Mesendoderm (in vitro differentiated cells): ENCODE measurements around the gene CCKAR.

Experiments used
- DNase-seq: peaks from one replicate; pipeline ENCODE4 v3.0.0; 2013
- H2AK5ac ChIP-seq: 2 replicates; pipeline ENCODE4 v1.6.1; 2013; ENCODE audit warnings: low read length, inconsistent platforms
- H2BK120ac ChIP-seq: 2 replicates; pipeline ENCODE4 v1.6.1; 2013; ENCODE audit warnings: low read depth, mild to moderate bottlenecking, low read length, moderate library complexity, mixed read lengths
- H2BK15ac ChIP-seq: replicated peaks from 2 replicates; pipeline ENCODE4 v1.6.1; 2013; ENCODE audit warnings: low read depth, mild to moderate bottlenecking, moderate library complexity
- H2BK5ac ChIP-seq: 2 replicates; pipeline ENCODE4 v1.6.1; 2013; ENCODE audit warnings: low read length, inconsistent platforms
- H3K18ac ChIP-seq: 2 replicates; pipeline ENCODE4 v1.6.1; 2013; ENCODE audit warnings: mild to moderate bottlenecking, low read length, mixed read lengths
- H3K23ac ChIP-seq: one replicate; pipeline ENCODE4 v1.6.1; 2013; ENCODE audit warnings: low read length
- H3K27ac ChIP-seq: 2 replicates; pipeline ENCODE4 v1.5.1; 2013; ENCODE audit warnings: low read depth, mild to moderate bottlenecking, inconsistent platforms, low read length, moderate library complexity
- H3K27me3 ChIP-seq: 2 replicates; pipeline ENCODE4 v1.6.1; 2013; ENCODE audit warnings: low read length, control low read depth, mild to moderate bottlenecking, inconsistent platforms; ENCODE audit not compliant: insufficient read depth, poor library complexity
- H3K36me3 ChIP-seq: 2 replicates; pipeline ENCODE4 v1.6.1; 2013; ENCODE audit warnings: low read length, inconsistent platforms; ENCODE audit not compliant: control insufficient read depth, insufficient read depth
- H3K4ac ChIP-seq: one replicate; pipeline ENCODE4 v1.6.1; 2013; ENCODE audit warnings: low read depth, mild to moderate bottlenecking, low read length, moderate library complexity
- H3K4me1 ChIP-seq: 2 replicates; pipeline ENCODE4 v1.6.1; 2013; ENCODE audit warnings: low read depth, low read length, inconsistent platforms; ENCODE audit not compliant: control insufficient read depth
- H3K4me2 ChIP-seq: 2 replicates; pipeline ENCODE4 v1.6.1; 2013; ENCODE audit warnings: low read length
- H3K4me3 ChIP-seq: 2 replicates; pipeline ENCODE4 v1.5.1; 2013; ENCODE audit warnings: mild to moderate bottlenecking, low read length
- H3K56ac ChIP-seq: one replicate; pipeline ENCODE4 v1.6.1; 2013; ENCODE audit warnings: low read length
- H3K79me1 ChIP-seq: 2 replicates; pipeline ENCODE4 v1.6.1; 2013; ENCODE audit warnings: low read length, inconsistent platforms
- H3K79me2 ChIP-seq: 2 replicates; pipeline ENCODE4 v1.6.1; 2013; ENCODE audit warnings: mild to moderate bottlenecking, low read length; ENCODE audit not compliant: control insufficient read depth, insufficient read depth
- H3K9ac ChIP-seq: 2 replicates; pipeline ENCODE4 v1.6.1; 2013; ENCODE audit warnings: low read length, inconsistent platforms
- H4K5ac ChIP-seq: one replicate; pipeline ENCODE4 v1.6.1; 2013; ENCODE audit warnings: low read length
- H4K8ac ChIP-seq: one replicate; pipeline ENCODE4 v1.6.1; 2013; ENCODE audit warnings: low read depth, mild to moderate bottlenecking, control low read depth, low read length, moderate library complexity
- whole genome bisulfite sequencing: extraction: QIAGEN DNeasy Blood & Tissue Kit; methylation state at CpG from one replicate; pipeline ENCODE4 v1.1.7; 2013; ENCODE audit warnings: low lambda C conversion rate, missing lambda C conversion rate; ENCODE audit not compliant: insufficient coverage; ENCODE audit errors: extremely low coverage; 5-methylcytosine and 5-hydroxymethylcytosine counted together

CCKAR gene

DNA sequence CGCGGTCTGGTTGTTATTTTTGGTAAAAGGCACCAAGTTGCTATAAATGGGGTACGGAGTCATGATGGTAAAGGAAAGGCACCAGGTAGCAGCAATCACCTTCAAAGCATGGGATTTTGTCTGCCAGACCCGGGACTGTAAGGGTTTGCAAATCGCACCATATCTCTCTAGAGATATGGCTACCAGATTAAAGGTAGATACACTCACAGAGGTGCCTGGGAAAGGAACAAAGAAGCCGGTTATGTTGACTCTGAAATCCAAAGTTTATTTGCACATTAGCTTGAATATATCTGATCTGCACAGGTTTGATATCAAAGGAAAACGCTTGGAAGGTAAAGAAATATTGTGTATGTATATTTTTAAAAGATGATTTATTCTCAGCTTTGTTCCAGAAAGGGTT lies 4.6 kb downstream of the CCKAR start:
- Histone ChIP-seq H4K5ac (no peak overlapping the region), H2BK15ac (no peak overlapping the region), H2AK5ac (no peak overlapping the region), H3K79me1 (no peaks in the 10 kb centered on the region), H3K56ac (no peak overlapping the region), H3K27ac (no peak overlapping the region), H3K4me2 (no peak overlapping the region), H3K79me2 (no peaks in the 10 kb centered on the region), H3K9ac (no peak overlapping the region), H2BK5ac (no peak overlapping the region), H4K8ac (no peak overlapping the region), H3K4me3 (no peak overlapping the region), H3K23ac (no peak overlapping the region), H3K4ac (no peak overlapping the region), H3K18ac (no peak overlapping the region), H3K27me3 (no peaks in the 10 kb centered on the region), H3K36me3 (no peaks in the 10 kb centered on the region), H2BK120ac (no peak overlapping the region), H3K4me1 (no peaks in the 10 kb centered on the region)
- WGBS = no CpG with 5 or more reads among the region's 7 CpGs
- peak; percentile 55 for DNase-seq

DNA sequence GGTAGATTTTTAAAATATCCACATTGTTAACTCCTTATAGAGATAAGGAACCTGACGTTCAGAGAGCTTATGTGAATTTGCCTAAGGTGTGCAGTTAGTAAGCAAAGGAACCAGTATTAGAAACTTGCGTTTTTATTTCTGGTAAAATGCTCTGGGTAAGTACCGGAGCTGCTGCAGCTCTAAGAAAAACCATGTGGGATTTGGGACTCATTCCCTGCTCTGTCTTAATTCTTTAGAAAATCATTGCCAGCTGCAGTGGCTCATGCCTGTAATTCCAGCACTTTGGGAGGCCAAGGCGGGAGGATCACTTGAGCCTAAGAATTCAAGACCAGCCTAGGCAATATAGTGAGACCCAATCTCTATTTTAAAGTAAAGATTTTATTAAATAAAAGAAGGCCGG lies 5.8 kb downstream of the CCKAR start:
- H2BK120ac ChIP-seq = no peak overlapping the region
- no peaks in the 10 kb centered on the region for H3K36me3 ChIP-seq
- H3K4me3 ChIP-seq = no peak overlapping the region
- H3K79me2 ChIP-seq = no peaks in the 10 kb centered on the region
- no peak overlapping the region for H3K9ac ChIP-seq
- no peak overlapping the region for H4K8ac ChIP-seq
- H3K27ac ChIP-seq = no peak overlapping the region
- H3K79me1 ChIP-seq = no peaks in the 10 kb centered on the region
- H2BK15ac ChIP-seq = no peak overlapping the region
- no peak overlapping the region for H3K18ac ChIP-seq
- no peak overlapping the region for H3K4me2 ChIP-seq
- no peak overlapping the region for H4K5ac ChIP-seq
- no peaks in the 10 kb centered on the region for H3K27me3 ChIP-seq
- H3K56ac ChIP-seq = no peak overlapping the region
- no peak overlapping the region for H3K23ac ChIP-seq
- H3K4ac ChIP-seq = no peak overlapping the region
- H2BK5ac ChIP-seq = no peak overlapping the region
- no peak overlapping the region for H2AK5ac ChIP-seq
- H3K4me1 ChIP-seq = no peaks in the 10 kb centered on the region
- DNase-seq = no peak
- no CpG with 5 or more reads among the region's 5 CpGs for WGBS

DNA sequence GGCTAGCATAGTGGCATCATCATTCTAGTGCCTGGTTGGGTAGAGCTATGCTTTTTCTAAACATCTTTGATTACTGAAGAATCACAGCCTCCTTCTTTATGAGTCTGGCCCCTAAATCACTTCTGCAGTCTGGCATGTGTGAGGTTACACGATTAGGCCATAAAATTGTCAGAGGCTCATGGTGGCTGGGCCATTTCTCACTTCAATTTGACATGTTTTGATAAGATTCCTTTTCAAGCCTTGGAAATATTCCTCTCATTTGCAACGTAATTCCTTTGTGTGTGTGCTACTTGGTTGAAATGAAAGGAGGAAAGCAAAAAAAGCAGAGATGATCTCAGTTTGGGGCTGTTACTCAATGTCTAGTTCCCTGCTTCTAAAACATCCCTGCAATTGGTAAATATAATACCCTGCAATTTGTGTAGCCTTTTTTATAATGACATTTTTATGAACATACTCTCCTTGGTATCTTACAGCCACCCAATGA lies 6.2 kb downstream of the CCKAR start:
- Histone ChIP-seq H3K4me1 (no peaks in the 10 kb centered on the region), H2BK15ac (no peak overlapping the region), H3K56ac (no peak overlapping the region), H2BK120ac (no peak overlapping the region), H3K36me3 (no peaks in the 10 kb centered on the region), H4K8ac (no peak overlapping the region), H4K5ac (no peak overlapping the region), H3K27me3 (no peaks in the 10 kb centered on the region), H3K27ac (no peak overlapping the region), H2BK5ac (no peak overlapping the region), H3K9ac (no peak overlapping the region), H3K4ac (no peak overlapping the region), H3K4me3 (no peak overlapping the region), H3K79me1 (no peaks in the 10 kb centered on the region), H2AK5ac (no peak overlapping the region), H3K23ac (no peak overlapping the region), H3K18ac (no peak overlapping the region), H3K4me2 (no peak overlapping the region), H3K79me2 (no peaks in the 10 kb centered on the region)
- WGBS = no CpG with 5 or more reads among the region's 2 CpGs
- DNase-seq = no peak

DNA sequence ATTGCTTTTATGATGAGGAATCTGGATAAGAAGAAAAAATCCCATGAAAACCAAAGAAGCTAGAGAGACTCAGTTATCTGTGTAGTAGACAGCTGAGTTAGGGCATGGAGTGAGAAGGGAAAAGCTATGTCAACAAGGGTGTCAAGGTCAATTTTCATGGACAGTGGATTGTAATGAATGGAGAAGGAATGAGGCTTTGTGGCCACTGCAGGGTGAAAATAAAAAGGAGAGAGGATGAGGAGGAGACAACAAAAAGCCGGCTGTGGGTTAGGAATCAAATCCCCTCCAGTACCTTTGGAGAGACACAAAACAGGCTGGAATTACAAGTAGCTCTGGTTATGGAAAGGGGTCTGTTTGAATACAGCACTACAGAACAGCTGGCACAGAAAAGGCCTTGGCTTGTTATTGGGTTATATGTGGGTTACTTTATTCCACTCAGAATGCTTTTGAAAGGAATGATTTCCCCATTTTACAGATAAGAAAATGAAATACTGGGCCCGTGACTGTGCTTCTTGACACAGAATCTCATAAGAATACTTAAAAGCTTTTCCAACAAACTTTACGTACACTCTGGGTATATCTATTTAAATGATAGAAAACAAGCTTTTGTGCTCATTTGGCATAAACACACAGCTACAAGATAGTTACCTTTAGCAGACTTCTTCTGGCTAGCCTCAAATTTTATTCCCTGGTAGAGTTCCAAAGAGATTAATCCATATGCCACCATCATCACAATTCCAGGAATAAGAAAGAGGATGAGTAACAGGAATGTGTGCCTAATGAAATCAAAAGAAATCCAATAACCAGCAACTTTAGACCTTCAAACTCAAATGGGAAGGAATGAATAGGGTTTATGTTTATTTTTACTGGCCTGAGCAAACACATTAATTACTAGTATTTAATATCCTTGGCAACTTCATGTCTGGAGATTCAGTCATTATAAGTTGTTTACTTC lies 7.5 kb downstream of the CCKAR start:
- no peaks in the 10 kb centered on the region for H3K36me3 ChIP-seq
- H3K4me1 ChIP-seq = no peaks in the 10 kb centered on the region
- H4K8ac ChIP-seq = no peak overlapping the region
- H3K27ac ChIP-seq = no peak overlapping the region
- no peak overlapping the region for H2BK5ac ChIP-seq
- no peak overlapping the region for H3K18ac ChIP-seq
- H2BK15ac ChIP-seq = no peak overlapping the region
- no CpG with 5 or more reads among the region's 3 CpGs for WGBS
- no peaks in the 10 kb centered on the region for H3K27me3 ChIP-seq
- H3K56ac ChIP-seq = no peak overlapping the region
- H3K79me1 ChIP-seq = no peaks in the 10 kb centered on the region
- H2BK120ac ChIP-seq = no peak overlapping the region
- H2AK5ac ChIP-seq = no peak overlapping the region
- no peak overlapping the region for H3K9ac ChIP-seq
- H3K4ac ChIP-seq = no peak overlapping the region
- H4K5ac ChIP-seq = no peak overlapping the region
- no peak overlapping the region for H3K4me2 ChIP-seq
- no peak for DNase-seq
- H3K23ac ChIP-seq = no peak overlapping the region
- H3K4me3 ChIP-seq = no peak overlapping the region
- no peaks in the 10 kb centered on the region for H3K79me2 ChIP-seq

DNA sequence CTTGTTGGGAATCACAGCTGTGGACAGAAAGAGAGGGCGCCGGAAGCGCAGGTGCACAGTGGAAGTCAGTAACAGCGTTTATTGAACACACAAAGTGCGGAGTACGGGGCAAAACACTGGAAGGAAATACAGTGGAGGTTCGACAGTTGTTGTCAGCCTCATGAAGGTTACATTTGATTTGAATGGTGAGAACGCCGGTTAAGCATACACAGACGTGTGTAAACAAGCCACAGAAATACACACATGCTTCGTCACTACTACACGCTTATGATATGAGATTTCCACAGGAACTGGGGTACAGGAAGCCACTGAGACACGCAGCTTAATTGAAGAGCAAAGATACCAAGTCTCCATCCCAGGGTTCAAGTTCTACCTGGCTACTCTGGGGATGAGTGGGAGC lies 12.0 kb downstream of the CCKAR start:
- H2BK15ac ChIP-seq = no peak overlapping the region
- no peak for DNase-seq
- no CpG with 5 or more reads among the region's 13 CpGs for WGBS

More for the DNA sequence above, 12.0 kb downstream of the CCKAR start:
- Histone ChIP-seq H3K27ac (no peak overlapping the region), H2AK5ac (no peak overlapping the region), H3K4me3 (no peak overlapping the region), H2BK5ac (no peak overlapping the region), H3K36me3 (no peaks in the 10 kb centered on the region), H2BK120ac (no peak overlapping the region), H4K8ac (no peak overlapping the region), H3K4me1 (no peaks in the 10 kb centered on the region), H3K4ac (no peak overlapping the region), H3K79me1 (no peaks in the 10 kb centered on the region), H3K4me2 (no peak overlapping the region), H3K9ac (no peak overlapping the region), H3K18ac (no peak overlapping the region), H3K23ac (no peak overlapping the region), H3K79me2 (no peaks in the 10 kb centered on the region), H3K27me3 (no peaks in the 10 kb centered on the region), H4K5ac (no peak overlapping the region), H3K56ac (no peak overlapping the region)
